ENCODE measurements around the gene IL1RN. TPM values are rescaled to one million over a fixed set of nuclear protein-coding genes. Genes with fewer than 3 reads are reported as not detected.
"Not testable (repeated sequence)": the region's sequence is repeated elsewhere in the genome, so short reads cannot be mapped to it uniquely, and the experiment has no call there.

IL1RN gene
- total RNA-seq (2014; rRNA removed; shearing (Covaris generic)) = 0.05 TPM in 1 of 2 replicates, not detected in the other

- no peak for DNase-seq (ENCODE audit: low read depth)
Observed at GRCh38 chr2:113126845-113127645, at the start of gene IL1RN. IL1RN (plus strand) TSS chr2:113127598; CDS start chr2:113127625, 27 bp downstream.

- DNase-seq (ENCODE audit: low read depth) = peak; percentile 70
Observed at GRCh38 chr2:113077921-113078320, 49.5 kb upstream of the IL1RN start.

- DNase-seq (ENCODE audit: low read depth) = peak; percentile 65
Observed at GRCh38 chr2:113078350-113078839, 49.0 kb upstream of the IL1RN start.

- DNase-seq (ENCODE audit: low read depth) = no peak
Observed at GRCh38 chr2:113079131-113079530, 48.3 kb upstream of the IL1RN start.

GRCh38 chr2:113080134-113080533 is 47.3 kb upstream of the IL1RN start:
- DNase-seq (ENCODE audit: low read depth) = peak; percentile 44

GRCh38 chr2:113081488-113082210 is 45.7 kb upstream of the IL1RN start:
- no peak for DNase-seq (ENCODE audit: low read depth)

GRCh38 chr2:113083296-113083695 is 44.1 kb upstream of the IL1RN start:
- DNase-seq (ENCODE audit: low read depth) = peak; percentile 20

GRCh38 chr2:113084249-113085000 is 43.0 kb upstream of the IL1RN start:
- peak; percentile 34 for DNase-seq (ENCODE audit: low read depth)

- no peak for DNase-seq (ENCODE audit: low read depth)
Observed at GRCh38 chr2:113085542-113085941, 41.9 kb upstream of the IL1RN start.

- no peak for DNase-seq (ENCODE audit: low read depth)
Observed at GRCh38 chr2:113088213-113088992, 39.0 kb upstream of the IL1RN start.

- DNase-seq (ENCODE audit: low read depth) = no peak
Observed at GRCh38 chr2:113089916-113090315, 37.5 kb upstream of the IL1RN start.

- no peak for DNase-seq (ENCODE audit: low read depth)
Observed at GRCh38 chr2:113091231-113091896, 36.0 kb upstream of the IL1RN start.

GRCh38 chr2:113092864-113093612 is 34.4 kb upstream of the IL1RN start:
- no peak for DNase-seq (ENCODE audit: low read depth)

- DNase-seq (ENCODE audit: low read depth) = no peak
Observed at GRCh38 chr2:113093613-113093977, 33.8 kb upstream of the IL1RN start.

GRCh38 chr2:113096306-113096705 is 31.1 kb upstream of the IL1RN start:
- not testable (repeated sequence) for DNase-seq (ENCODE audit: low read depth)

- DNase-seq (ENCODE audit: low read depth) = not testable (repeated sequence)
Observed at GRCh38 chr2:113096842-113097618, 30.4 kb upstream of the IL1RN start.

- DNase-seq (ENCODE audit: low read depth) = no peak
Observed at GRCh38 chr2:113098041-113098440, 29.4 kb upstream of the IL1RN start.

GRCh38 chr2:113098532-113098931 is 28.9 kb upstream of the IL1RN start:
- DNase-seq (ENCODE audit: low read depth) = no peak

- DNase-seq (ENCODE audit: low read depth) = no peak
Observed at GRCh38 chr2:113102133-113102532, 25.3 kb upstream of the IL1RN start.
